ENCODE data around the gene SLC2A4RG. TPM values are rescaled to one million over a fixed set of nuclear protein-coding genes. Genes with fewer than 3 reads are reported as not detected.
"Not testable (repeated sequence)": the region's sequence is repeated elsewhere in the genome, so short reads cannot be mapped to it uniquely, and the experiment has no call there.

The SLC2A4RG gene
- total RNA-seq, 4 donors from 2014 or later: 26.0 to 55.9 (median 39.3) TPM

- Histone ChIP-seq H3K4me1 (peaks cover 18 to 20% of the 10 kb centered on the region in 2 donors), H3K27ac (no peak overlapping the region), H3K27me3 (no peaks in the 10 kb centered on the region), H3K9me3 (no peaks in the 10 kb centered on the region), H3K36me3 (peaks cover 8 to 30% of the 10 kb centered on the region in 2 donors), H3K4me3 (replicated peaks in 1 of 3) (no peak overlapping the region)
- no peak for DNase-seq
- 93% methylated on average over 17 of the region's 17 CpGs for WGBS, 2 donors
- intact Hi-C loops (cut with DNase I): no loop called here
- TF ChIP-seq CTCF (IDR thresholded peaks at IDR 0.05) (no peak), POLR2A (IDR thresholded peaks at IDR 0.05) (no peak)
Observed at GRCh38 chr20:63709149-63709527, 30.4 kb upstream of the SLC2A4RG start.

- intact Hi-C loops (cut with DNase I): no loop called here
- peaks cover 18 to 20% of the 10 kb centered on the region in 2 donors for H3K4me1 ChIP-seq
- 87 to 90% methylated on average over 12 of the region's 12 CpGs for WGBS, 2 donors
- no peaks in the 10 kb centered on the region for H3K27me3 ChIP-seq
- H3K4me3 ChIP-seq (replicated peaks in 1 of 3): no peak overlapping the region
- no peak for DNase-seq
- no peak overlapping the region for H3K27ac ChIP-seq
- H3K36me3 ChIP-seq: peaks cover 8 to 21% of the 10 kb centered on the region in 2 donors
- no peaks in the 10 kb centered on the region for H3K9me3 ChIP-seq
- TF ChIP-seq POLR2A (IDR thresholded peaks at IDR 0.05): no peak
- no peak for TF ChIP-seq CTCF (IDR thresholded peaks at IDR 0.05)
Observed at GRCh38 chr20:63711085-63711645, 28.4 kb upstream of the SLC2A4RG start.

GRCh38 chr20:63712191-63712590 is 27.4 kb upstream of the SLC2A4RG start:
- Histone ChIP-seq H3K36me3 (peaks cover 8 to 21% of the 10 kb centered on the region in 2 donors), H3K4me1 (peaks cover 7 to 11% of the 10 kb centered on the region in 2 donors), H3K27me3 (no peaks in the 10 kb centered on the region), H3K9me3 (no peaks in the 10 kb centered on the region), H3K27ac (no peak overlapping the region), H3K4me3 (replicated peaks in 1 of 3) (no peak overlapping the region)
- 100% methylated on average over 1 of the region's 1 CpG for WGBS, 2 donors
- no peak for TF ChIP-seq POLR2A (IDR thresholded peaks at IDR 0.05)
- TF ChIP-seq CTCF (IDR thresholded peaks at IDR 0.05): no peak
- intact Hi-C loops (cut with DNase I): no loop called here
- no peak for DNase-seq

GRCh38 chr20:63714858-63715257 is 24.7 kb upstream of the SLC2A4RG start:
- Histone ChIP-seq H3K4me3 (replicated peaks in 1 of 3) (no peak overlapping the region), H3K27ac (no peak overlapping the region), H3K27me3 (no peaks in the 10 kb centered on the region), H3K9me3 (no peaks in the 10 kb centered on the region), H3K4me1 (no peaks in the 10 kb centered on the region), H3K36me3 (peaks cover 16 to 19% of the 10 kb centered on the region in 2 donors)
- intact Hi-C loops (cut with DNase I): no loop called here
- no peak for DNase-seq
- 98% methylated on average over 5 of the region's 5 CpGs for WGBS, 2 donors
- TF ChIP-seq CTCF (IDR thresholded peaks at IDR 0.05) (no peak), POLR2A (IDR thresholded peaks at IDR 0.05) (no peak)

- TF ChIP-seq POLR2A (IDR thresholded peaks at IDR 0.05) (no peak), CTCF (IDR thresholded peaks at IDR 0.05) (no peak)
- Histone ChIP-seq H3K27me3 (no peaks in the 10 kb centered on the region), H3K36me3 (peaks cover 14% of the 10 kb centered on the region in 2 donors), H3K4me3 (replicated peaks in 1 of 3) (no peak overlapping the region), H3K27ac (no peak overlapping the region), H3K9me3 (no peaks in the 10 kb centered on the region), H3K4me1 (no peaks in the 10 kb centered on the region)
- intact Hi-C loops (cut with DNase I): no loop called here
- 96 to 100% methylated on average over 2 of the region's 2 CpGs for WGBS, 2 donors
- DNase-seq: no peak
Observed at GRCh38 chr20:63718996-63719395, 20.6 kb upstream of the SLC2A4RG start.

- WGBS, 2 donors: 84 to 85% methylated on average over 2 of the region's 2 CpGs
- H3K27me3 ChIP-seq; H3K4me3 ChIP-seq (replicated peaks in 1 of 3); DNase-seq; intact Hi-C loops (cut with DNase I); H3K27ac ChIP-seq; H3K36me3 ChIP-seq; H3K9me3 ChIP-seq: not testable (repeated sequence)
- peaks cover 5 to 10% of the 10 kb centered on the region in 2 donors for H3K4me1 ChIP-seq
Observed at GRCh38 chr20:63722967-63723622, 16.5 kb upstream of the SLC2A4RG start.

- H3K4me3 ChIP-seq (replicated peaks in 1 of 3); H3K27me3 ChIP-seq: not testable (repeated sequence)
Observed at GRCh38 chr20:63730189-63730733, 9.3 kb upstream of the SLC2A4RG start.

More at GRCh38 chr20:63730189-63730733, 9.3 kb upstream of the SLC2A4RG start:
- intact Hi-C loops (cut with DNase I); DNase-seq; H3K9me3 ChIP-seq; H3K27ac ChIP-seq: not testable (repeated sequence)
- WGBS, 2 donors: 90 to 96% methylated on average over 18 of the region's 18 CpGs
- H3K4me1 ChIP-seq: peaks cover 17 to 20% of the 10 kb centered on the region in 2 donors
- peaks cover 13 to 20% of the 10 kb centered on the region in 2 donors for H3K36me3 ChIP-seq
